Neural progenitor cell (in vitro differentiated cells): Measurements from ENCODE around the gene ARF6. TPM values are rescaled to one million over a fixed set of nuclear protein-coding genes. Genes with fewer than 3 reads are reported as not detected.
"Not testable (repeated sequence)": the region's sequence is repeated elsewhere in the genome, so short reads cannot be mapped to it uniquely, and the experiment has no call there.

ENCODE experiments used
- DNase-seq: peaks from one replicate; pipeline ENCODE4 v3.0.0-alpha.2; 2016; ENCODE audit warnings: low spot score
- H2AFZ ChIP-seq: fragments of 200-600 bp; sonication (generic); replicated peaks from 2 replicates; pipeline ENCODE4 v1.6.1; 2016; ENCODE audit warnings: antibody characterized with exemption
- H3F3A ChIP-seq: fragments of 200-600 bp; sonication (generic); 2 replicates; pipeline ENCODE4 v1.6.1; 2016; ENCODE audit warnings: antibody characterized with exemption, low read depth
- H3K27ac ChIP-seq: fragments of 200-600 bp; sonication (generic); 2 replicates; pipeline ENCODE4 v1.5.1; 2016; ENCODE audit warnings: mild to moderate bottlenecking
- H3K27me3 ChIP-seq: fragments of 200-600 bp; sonication (generic); 2 replicates; pipeline ENCODE4 v1.6.1; 2016; ENCODE audit warnings: mild to moderate bottlenecking, moderate library complexity
- H3K36me3 ChIP-seq: fragments of 200-600 bp; sonication (generic); 2 replicates; pipeline ENCODE4 v1.5.1; 2016
- H3K4me1 ChIP-seq: fragments of 200-600 bp; sonication (generic); 2 replicates; pipeline ENCODE4 v1.6.1; 2016; ENCODE audit warnings: mixed run types
- H3K4me2 ChIP-seq: fragments of 200-600 bp; sonication (generic); 2 replicates; pipeline ENCODE4 v1.6.1; 2016
- H3K4me3 ChIP-seq: fragments of 200-600 bp; sonication (generic); 2 replicates; pipeline ENCODE4 v1.5.1; 2016
- H3K79me2 ChIP-seq: fragments of 200-600 bp; sonication (generic); 2 replicates; pipeline ENCODE4 v1.6.1; 2016; ENCODE audit warnings: low read depth
- H3K9ac ChIP-seq: fragments of 200-600 bp; sonication (generic); 2 replicates; pipeline ENCODE4 v1.6.1; 2016
- H3K9me3 ChIP-seq: fragments of 200-600 bp; sonication (generic); 2 replicates; pipeline ENCODE4 v1.5.1; 2016; ENCODE audit warnings: low read depth
- H4K20me1 ChIP-seq: fragments of 200-600 bp; sonication (generic); 2 replicates; pipeline ENCODE4 v1.6.1; 2016; ENCODE audit warnings: low read depth
- H3K27ac Mint-ChIP-seq: 3 replicates; pipeline ENCODE4 v1.8.0; 2021; ENCODE audit warnings: mixed read lengths
- H3K27me3 Mint-ChIP-seq: 2 replicates; pipeline ENCODE4 v1.8.0; 2022; ENCODE audit warnings: low read depth, mild to moderate bottlenecking, inconsistent platforms, moderate library complexity, mixed read lengths; ENCODE audit not compliant: insufficient read depth
- H3K36me3 Mint-ChIP-seq: 3 replicates; pipeline ENCODE4 v1.8.0; 2021; ENCODE audit warnings: mixed read lengths
- H3K4me1 Mint-ChIP-seq: 3 replicates; pipeline ENCODE4 v1.8.0; 2021; ENCODE audit warnings: mixed read lengths
- H3K4me3 Mint-ChIP-seq: 3 replicates; pipeline ENCODE4 v1.8.0; 2021; ENCODE audit warnings: mild to moderate bottlenecking, moderate library complexity, mixed read lengths
- H3K9me3 Mint-ChIP-seq: 3 replicates; pipeline ENCODE4 v1.8.0; 2020; ENCODE audit warnings: mixed read lengths
- EZH2 ChIP-seq: fragments of 200-600 bp; sonication (generic); IDR thresholded peaks from 2 replicates; pipeline ENCODE4 v1.6.1; 2017; ENCODE audit warnings: antibody characterized with exemption, mild to moderate bottlenecking, moderate library complexity
- EZH2phosphoT487 ChIP-seq: fragments of 200-600 bp; sonication (generic); IDR thresholded peaks from 2 replicates; pipeline ENCODE4 v1.6.1; 2017; ENCODE audit warnings: antibody characterized with exemption
- total RNA-seq: library from RNA; depleted of rRNA; stranded (reverse); fragments of >200 nt; gene quantifications from 2 replicates; pipeline ENCODE4 v1.2.3, GENCODE V29; 2015; ENCODE audit warnings: low replicate concordance
- TF ChIP-seq, protein P1 (sequence below): fragments of 200-600 bp; sonication (generic); IDR thresholded peaks from 2 replicates; pipeline ENCODE4 v1.5.1; 2017; ENCODE audit warnings: antibody characterized with exemption, mild to moderate bottlenecking

Gene ARF6
- total RNA-seq, 1 donor from 2014 or later: 48.7 TPM

DNA sequence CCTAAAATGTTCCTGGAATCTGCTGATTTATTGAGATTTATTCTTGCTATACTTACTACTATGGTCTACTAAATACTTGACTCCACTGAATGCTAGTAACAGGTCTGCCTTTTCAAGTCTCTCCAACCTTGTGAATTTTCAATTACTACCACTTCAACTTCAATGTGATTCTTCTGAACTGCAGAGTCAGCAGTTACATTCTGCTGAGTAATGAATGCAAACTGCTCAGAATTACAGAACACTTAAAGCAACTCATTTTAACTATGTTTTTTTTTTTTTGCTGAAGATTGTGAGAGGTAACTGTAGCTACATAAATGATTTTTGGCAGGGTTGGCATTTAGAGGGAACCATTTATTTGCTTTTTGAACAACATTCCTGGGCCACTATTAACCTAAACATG lies 41.8 kb downstream of the ARF6 start:
- Mint-ChIP-seq H3K4me1 (peaks cover 7% of the 10 kb centered on the region), H3K27ac (no peak overlapping the region), H3K9me3 (peaks cover 15% of the 10 kb centered on the region), H3K4me3 (no peak overlapping the region), H3K36me3 (no peaks in the 10 kb centered on the region), H3K27me3 (peaks cover 6% of the 10 kb centered on the region)
- H3K27me3 ChIP-seq: no peaks in the 10 kb centered on the region
- no peak overlapping the region for H3K27ac ChIP-seq
- H3K36me3 ChIP-seq: no peaks in the 10 kb centered on the region
- no peaks in the 10 kb centered on the region for H3K9me3 ChIP-seq
- no peak overlapping the region for H2AFZ ChIP-seq
- H3K4me3 ChIP-seq: no peak overlapping the region
- H3K4me1 ChIP-seq: no peaks in the 10 kb centered on the region
- no peak overlapping the region for H3K4me2 ChIP-seq
- no peak for TF ChIP-seq EZH2
- TF ChIP-seq, protein P1, sequence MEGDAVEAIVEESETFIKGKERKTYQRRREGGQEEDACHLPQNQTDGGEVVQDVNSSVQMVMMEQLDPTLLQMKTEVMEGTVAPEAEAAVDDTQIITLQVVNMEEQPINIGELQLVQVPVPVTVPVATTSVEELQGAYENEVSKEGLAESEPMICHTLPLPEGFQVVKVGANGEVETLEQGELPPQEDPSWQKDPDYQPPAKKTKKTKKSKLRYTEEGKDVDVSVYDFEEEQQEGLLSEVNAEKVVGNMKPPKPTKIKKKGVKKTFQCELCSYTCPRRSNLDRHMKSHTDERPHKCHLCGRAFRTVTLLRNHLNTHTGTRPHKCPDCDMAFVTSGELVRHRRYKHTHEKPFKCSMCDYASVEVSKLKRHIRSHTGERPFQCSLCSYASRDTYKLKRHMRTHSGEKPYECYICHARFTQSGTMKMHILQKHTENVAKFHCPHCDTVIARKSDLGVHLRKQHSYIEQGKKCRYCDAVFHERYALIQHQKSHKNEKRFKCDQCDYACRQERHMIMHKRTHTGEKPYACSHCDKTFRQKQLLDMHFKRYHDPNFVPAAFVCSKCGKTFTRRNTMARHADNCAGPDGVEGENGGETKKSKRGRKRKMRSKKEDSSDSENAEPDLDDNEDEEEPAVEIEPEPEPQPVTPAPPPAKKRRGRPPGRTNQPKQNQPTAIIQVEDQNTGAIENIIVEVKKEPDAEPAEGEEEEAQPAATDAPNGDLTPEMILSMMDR: no peak
- TF ChIP-seq EZH2phosphoT487: no peak
- no peak overlapping the region for H3K9ac ChIP-seq
- H3F3A ChIP-seq: no peaks in the 10 kb centered on the region
- DNase-seq: no peak
- no peaks in the 10 kb centered on the region for H4K20me1 ChIP-seq
- H3K79me2 ChIP-seq: no peaks in the 10 kb centered on the region

DNA sequence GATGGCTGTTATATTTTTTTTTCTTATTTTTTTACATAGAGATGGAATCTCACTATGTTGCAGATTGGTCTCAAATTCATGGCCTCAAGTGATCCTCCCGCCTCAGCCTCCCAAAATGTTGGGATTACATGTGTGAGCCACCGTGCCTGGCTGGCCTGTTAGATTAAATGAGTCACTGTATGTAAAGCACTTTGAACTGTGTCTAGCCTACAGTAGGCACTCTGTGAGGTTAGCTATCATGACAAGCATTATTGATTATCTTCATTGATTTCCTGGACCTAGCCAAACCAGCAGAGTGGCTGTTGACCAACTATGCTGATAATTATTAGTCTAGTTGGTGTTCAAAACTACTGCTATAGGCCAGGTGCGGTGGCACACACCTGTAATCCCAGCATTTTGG lies 42.6 kb downstream of the ARF6 start:
- Histone ChIP-seq H3K36me3 (no peaks in the 10 kb centered on the region), H3K4me1 (no peaks in the 10 kb centered on the region), H3F3A (no peaks in the 10 kb centered on the region), H3K4me2 (no peak overlapping the region), H3K79me2 (no peaks in the 10 kb centered on the region), H3K9me3 (no peaks in the 10 kb centered on the region), H3K9ac (no peak overlapping the region), H3K27me3 (no peaks in the 10 kb centered on the region), H4K20me1 (no peaks in the 10 kb centered on the region), H2AFZ (no peak overlapping the region), H3K4me3 (no peak overlapping the region), H3K27ac (no peak overlapping the region)
- no peak overlapping the region for H3K27ac Mint-ChIP-seq
- peaks cover 15% of the 10 kb centered on the region for H3K9me3 Mint-ChIP-seq
- TF ChIP-seq, protein P1: no peak
- TF ChIP-seq EZH2 (no peak), EZH2phosphoT487 (no peak)
- H3K27me3 Mint-ChIP-seq: peaks cover 5% of the 10 kb centered on the region
- DNase-seq: no peak
- H3K4me1 Mint-ChIP-seq: peaks cover 13% of the 10 kb centered on the region
- no peaks in the 10 kb centered on the region for H3K36me3 Mint-ChIP-seq
- no peak overlapping the region for H3K4me3 Mint-ChIP-seq

DNA sequence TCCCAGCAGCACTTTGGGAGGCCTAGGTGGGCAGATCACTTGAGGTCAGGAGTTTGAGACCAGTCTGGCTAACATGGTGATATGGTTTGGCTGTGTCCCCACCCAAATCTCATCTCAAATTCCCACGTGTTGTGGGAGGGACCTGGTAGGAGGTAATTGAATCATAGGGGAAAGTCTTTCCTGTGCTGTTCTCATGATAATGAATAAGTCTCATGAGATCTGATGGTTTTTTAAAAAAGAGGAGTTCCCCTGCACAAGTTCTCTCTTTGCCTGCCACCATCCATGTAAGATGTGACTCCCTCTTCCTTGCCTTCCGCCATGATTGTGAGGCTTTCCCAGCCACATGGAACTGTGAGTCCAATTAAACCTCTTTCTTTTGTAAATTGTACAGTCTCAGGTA lies 43.4 kb downstream of the ARF6 start:
- not testable (repeated sequence) for H3K4me1 Mint-ChIP-seq, H3K27me3 Mint-ChIP-seq, H3K27ac Mint-ChIP-seq, H3K36me3 ChIP-seq, H3K9me3 ChIP-seq, H4K20me1 ChIP-seq, H3K4me3 ChIP-seq, H3K36me3 Mint-ChIP-seq, H3K4me2 ChIP-seq, H3K9ac ChIP-seq, H3K4me3 Mint-ChIP-seq, DNase-seq, H3F3A ChIP-seq, H3K27ac ChIP-seq, H3K27me3 ChIP-seq, H2AFZ ChIP-seq, H3K4me1 ChIP-seq, H3K79me2 ChIP-seq
- peaks cover 15% of the 10 kb centered on the region for H3K9me3 Mint-ChIP-seq

- H3K27me3 ChIP-seq, H3K4me1 Mint-ChIP-seq, H3K9me3 ChIP-seq, H3K27me3 Mint-ChIP-seq, H3K27ac Mint-ChIP-seq, H3K4me3 Mint-ChIP-seq, H3F3A ChIP-seq, DNase-seq, H3K36me3 Mint-ChIP-seq, H2AFZ ChIP-seq, H3K9ac ChIP-seq, H3K4me3 ChIP-seq, H3K27ac ChIP-seq, H4K20me1 ChIP-seq, H3K4me1 ChIP-seq, H3K36me3 ChIP-seq, H3K4me2 ChIP-seq, H3K79me2 ChIP-seq: not testable (repeated sequence)
- H3K9me3 Mint-ChIP-seq: peaks cover 15% of the 10 kb centered on the region
These were observed 44.0 kb downstream of the ARF6 start for GRCh38 chr14:49936882-49937281.

- not testable (repeated sequence) for H3K36me3 Mint-ChIP-seq
These were observed 46.3 kb downstream of the ARF6 start for GRCh38 chr14:49939215-49939614.

More at GRCh38 chr14:49939215-49939614, 46.3 kb downstream of the ARF6 start:
- not testable (repeated sequence) for H3K4me2 ChIP-seq, H3K9me3 ChIP-seq, H3K36me3 ChIP-seq, H3F3A ChIP-seq, H3K27ac ChIP-seq, DNase-seq, H4K20me1 ChIP-seq, H3K4me1 Mint-ChIP-seq, H2AFZ ChIP-seq, H3K9ac ChIP-seq, H3K27me3 ChIP-seq, H3K27me3 Mint-ChIP-seq, H3K4me1 ChIP-seq, H3K79me2 ChIP-seq, H3K4me3 ChIP-seq, H3K4me3 Mint-ChIP-seq, H3K27ac Mint-ChIP-seq
- H3K9me3 Mint-ChIP-seq: peaks cover 15% of the 10 kb centered on the region
